GM18858 (cell line): Measurements from ENCODE around the gene SLC39A11.
"Not testable (repeated sequence)": the region's sequence is repeated elsewhere in the genome, so short reads cannot be mapped to it uniquely, and the experiment has no call there.

Source experiments
- ATAC-seq: cut with Tn5 transposase; IDR thresholded peaks from one replicate; pipeline ENCODE4 v1.9.1; 2021; ENCODE audit not compliant: unreplicated experiment

The SLC39A11 gene

GRCh38 chr17:73111386-73111785, 18.9 kb upstream of the SLC39A11 start:
- no peak for ATAC-seq

DNA sequence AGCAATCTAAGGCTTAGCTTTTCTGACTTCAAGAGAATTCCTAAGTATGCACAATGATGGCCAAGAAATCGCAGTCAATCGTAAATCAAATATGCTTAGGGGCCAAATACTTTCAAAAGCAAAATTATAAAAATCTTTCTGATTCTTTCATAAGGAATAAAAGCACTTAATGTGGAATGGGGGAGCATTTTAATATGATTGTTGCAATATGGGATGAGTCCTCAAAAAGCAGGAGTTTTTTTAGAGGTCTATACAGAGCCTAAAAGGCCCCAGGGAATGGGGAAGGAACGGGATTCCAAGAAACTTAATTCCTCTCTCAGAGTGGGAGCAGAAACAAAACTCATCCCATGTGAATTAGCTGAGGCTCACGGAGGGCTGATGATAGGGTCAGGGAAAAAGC, 14.7 kb upstream of the SLC39A11 start:
- ATAC-seq = no peak

GRCh38 chr17:73105431-73105830, 12.9 kb upstream of the SLC39A11 start:
- ATAC-seq = no peak

DNA sequence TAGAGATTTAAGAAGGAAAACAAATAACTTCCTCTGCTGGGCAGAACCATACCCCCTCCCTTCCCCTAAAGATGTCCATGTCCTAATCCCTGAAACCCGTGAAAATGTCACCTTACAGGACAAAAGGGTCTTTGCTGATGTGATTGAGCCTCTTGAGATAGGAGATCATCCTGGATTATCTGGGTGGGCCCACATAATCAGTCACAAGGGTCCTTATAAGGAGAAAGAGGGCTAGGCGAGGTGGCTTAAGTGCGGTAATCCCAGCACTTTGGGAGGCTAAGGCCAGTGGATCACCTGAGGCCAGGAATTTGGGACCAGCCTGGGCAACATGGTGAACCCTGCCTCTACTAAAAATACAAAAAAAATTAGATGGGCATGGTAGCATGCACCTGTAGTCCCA, 12.0 kb upstream of the SLC39A11 start:
- ATAC-seq = no peak

GRCh38 chr17:73103641-73104335, 11.3 kb upstream of the SLC39A11 start:
- ATAC-seq = no peak

DNA sequence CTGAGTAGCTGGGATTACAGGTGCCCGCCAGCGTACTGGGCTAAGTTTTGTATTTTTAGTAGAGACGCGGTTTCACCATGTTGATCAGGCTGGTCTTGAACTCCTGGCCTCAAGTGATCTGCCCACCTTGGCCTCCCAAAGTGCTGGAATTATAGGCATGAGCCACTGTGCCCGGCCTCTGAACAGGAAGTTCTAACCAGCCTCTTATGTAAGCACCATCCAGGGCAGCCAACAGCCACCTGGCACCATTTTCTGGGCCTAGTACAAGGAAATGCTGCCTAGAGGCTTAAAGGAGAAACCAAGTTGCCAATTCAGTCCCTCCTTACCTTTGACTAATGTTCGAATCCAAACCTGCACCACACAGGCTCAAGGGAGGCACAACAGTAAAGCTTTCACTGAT, 8.5 kb upstream of the SLC39A11 start:
- no peak for ATAC-seq

GRCh38 chr17:73100363-73100762, 7.9 kb upstream of the SLC39A11 start:
- no peak for ATAC-seq

GRCh38 chr17:73099511-73099910, 7.0 kb upstream of the SLC39A11 start:
- ATAC-seq = no peak

DNA sequence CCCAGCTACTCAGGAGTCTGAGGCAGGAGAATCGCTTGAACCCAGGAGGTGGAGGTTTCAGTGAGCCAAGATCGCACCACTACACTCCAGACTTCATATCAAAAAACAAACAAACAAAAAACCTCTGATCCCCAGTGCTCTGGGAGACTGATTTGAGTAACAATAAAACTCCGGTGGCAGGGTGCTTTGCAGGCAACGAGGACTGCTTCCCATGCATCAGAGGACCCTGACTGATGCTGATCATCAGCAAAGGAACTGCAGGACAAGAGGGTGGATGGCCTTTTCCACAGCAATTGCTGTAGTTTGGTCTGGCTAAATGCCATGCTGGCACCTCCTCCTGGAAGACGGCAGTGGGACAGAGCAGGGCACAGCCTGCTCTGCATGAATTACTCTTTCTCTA, 6.4 kb upstream of the SLC39A11 start:
- ATAC-seq = no peak

- not testable (repeated sequence) for ATAC-seq
Observed at GRCh38 chr17:73097973-73098765, 5.7 kb upstream of the SLC39A11 start.

DNA sequence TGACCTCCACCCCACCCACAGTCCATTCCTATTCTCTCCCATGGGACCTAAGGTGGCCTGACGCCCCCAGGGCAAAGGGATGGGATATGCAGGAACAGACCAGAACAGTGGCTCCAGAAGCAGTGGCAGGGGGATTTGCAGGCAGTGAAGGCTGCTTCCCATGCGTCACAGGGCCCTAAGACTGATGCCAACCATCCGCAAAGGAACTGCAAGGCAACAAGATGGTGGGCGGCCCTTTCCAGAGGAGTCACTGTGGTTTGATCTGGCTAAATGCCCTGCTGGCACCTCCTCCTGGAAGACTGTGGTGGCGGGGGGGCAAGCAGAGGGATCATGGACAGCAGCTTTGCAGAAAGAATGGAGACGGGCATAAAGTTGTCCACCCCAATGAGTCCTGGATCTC, 4.4 kb upstream of the SLC39A11 start:
- no peak for ATAC-seq

DNA sequence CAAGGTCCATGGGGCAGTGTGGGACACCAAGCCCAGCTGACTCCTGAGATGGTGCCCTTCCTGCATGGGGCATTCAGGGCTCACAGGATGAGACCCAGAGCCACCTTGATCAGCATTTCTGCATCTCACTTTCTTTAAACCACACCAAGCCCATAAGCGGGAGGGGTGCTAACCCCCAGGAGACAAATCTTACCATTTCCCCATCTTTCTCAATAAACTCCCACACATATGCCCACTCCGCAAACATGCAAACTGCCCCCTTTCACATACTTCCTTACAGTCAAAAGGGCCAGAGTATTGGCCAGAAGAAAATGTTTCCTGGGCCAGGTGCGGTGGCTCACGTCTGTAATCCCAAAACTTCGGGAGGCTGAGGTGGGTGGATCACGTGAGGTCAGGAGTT, 3.7 kb upstream of the SLC39A11 start:
- ATAC-seq = no peak

- no peak for ATAC-seq
Observed at GRCh38 chr17:73093286-73093685, 798 bp upstream of the SLC39A11 start.

GRCh38 chr17:73091770-73092522, 542 bp downstream of the SLC39A11 start:
- ATAC-seq = no peak

- ATAC-seq = no peak
Observed at GRCh38 chr17:73091410-73091769, 1.1 kb downstream of the SLC39A11 start.

DNA sequence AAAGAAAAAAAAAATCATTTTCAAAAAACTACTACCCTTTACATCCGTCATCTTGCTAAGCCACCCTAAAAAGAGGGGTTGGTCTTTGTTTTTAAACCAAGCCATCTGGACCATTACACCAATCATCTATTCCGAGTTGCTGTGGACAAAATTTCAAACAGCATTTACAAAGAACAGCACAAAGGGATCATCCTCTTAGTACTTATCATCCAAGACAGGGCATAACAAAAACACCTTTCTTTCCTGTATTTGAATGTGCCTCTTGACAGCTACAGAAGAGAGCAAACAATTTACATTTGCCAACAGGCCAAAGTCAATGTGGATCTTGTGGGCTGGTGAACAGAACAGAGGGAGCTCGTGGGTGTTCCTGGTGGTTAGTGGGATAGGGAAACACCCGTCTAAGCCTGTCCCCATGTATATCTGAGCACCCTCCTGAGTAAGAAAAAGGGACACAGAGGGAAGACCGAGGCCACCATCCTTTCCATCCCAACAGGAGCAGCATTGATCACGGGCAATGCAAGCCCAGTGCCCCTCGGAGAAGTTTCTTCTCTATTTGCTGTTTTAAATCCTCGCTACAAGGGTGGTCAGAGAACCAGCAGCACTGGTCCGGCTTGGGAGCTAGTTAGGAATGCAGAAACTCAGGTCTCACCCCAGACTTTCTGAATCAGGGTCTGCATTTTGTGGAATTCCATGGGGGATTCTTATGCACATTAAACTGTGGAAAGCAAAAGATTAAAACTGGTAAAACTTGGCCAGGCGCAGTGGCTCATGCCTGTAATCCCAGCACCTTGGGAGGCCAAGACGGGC, 1.9 kb downstream of the SLC39A11 start:
- ATAC-seq = no peak

GRCh38 chr17:73089322-73090317, 2.9 kb downstream of the SLC39A11 start:
- no peak for ATAC-seq

DNA sequence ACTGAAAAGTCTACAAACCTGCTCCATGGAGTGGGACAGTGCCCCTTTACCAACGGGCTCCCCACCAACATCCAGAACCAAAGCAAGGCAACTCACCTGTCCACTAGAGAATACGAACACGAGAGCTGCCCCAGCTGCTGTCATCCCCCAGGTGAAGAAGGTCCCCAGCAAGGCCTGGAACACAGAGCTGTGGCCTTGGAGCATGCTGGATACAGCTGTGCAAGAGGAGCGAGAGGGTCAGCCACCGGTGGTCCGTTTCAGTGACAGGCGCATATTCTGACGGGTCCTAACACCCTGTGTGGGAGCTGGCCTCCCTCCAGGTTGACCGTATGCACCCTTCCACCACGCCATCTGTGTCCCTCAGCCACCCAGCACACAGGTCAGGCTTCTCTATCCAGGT, 3.9 kb downstream of the SLC39A11 start:
- ATAC-seq = no peak

- no peak for ATAC-seq
Observed at GRCh38 chr17:73083432-73083831, 9.1 kb downstream of the SLC39A11 start.

- ATAC-seq = no peak
Observed at GRCh38 chr17:73074566-73074965, 17.9 kb downstream of the SLC39A11 start.
